ENCODE results near the gene TRIM45. TPM values are rescaled to one million over a fixed set of nuclear protein-coding genes. Genes with fewer than 3 reads are reported as not detected.

TRIM45 gene
- total RNA-seq, 6 donors from 2014 or later: 0.30 to 7.3 (median 2.3) TPM

- Histone ChIP-seq H3K9me3 (no peaks in the 10 kb centered on the region), H3K27ac (no peak overlapping the region), H3K36me3 (no peaks in the 10 kb centered on the region), H3K27me3 (no peaks in the 10 kb centered on the region), H3K4me1 (no peaks in the 10 kb centered on the region), H3K4me3 (no peak overlapping the region)
- DNase-seq (no peak), ATAC-seq (ENCODE audit: low FRiP score in 2 of 2) (no peak)
- TF ChIP-seq POLR2AphosphoS5 (IDR thresholded peaks at IDR 0.05): no peak
- TF ChIP-seq POLR2A (IDR thresholded peaks at IDR 0.05): no peak
- WGBS, 2 donors: 83 to 88% methylated on average over 2 of the region's 2 CpGs
These were observed 20.7 kb upstream of the TRIM45 start for GRCh38 chr1:117142200-117142599.

- Histone ChIP-seq H3K4me3 (no peak overlapping the region), H3K4me1 (no peaks in the 10 kb centered on the region), H3K27me3 (no peaks in the 10 kb centered on the region), H3K9me3 (no peaks in the 10 kb centered on the region), H3K27ac (no peak overlapping the region), H3K36me3 (no peaks in the 10 kb centered on the region)
- 93 to 100% methylated on average over 1 of the region's 1 CpG for WGBS, 2 donors
- no peak for ATAC-seq (ENCODE audit: low FRiP score in 2 of 2)
- no peak for DNase-seq
- no peak for TF ChIP-seq POLR2AphosphoS5 (IDR thresholded peaks at IDR 0.05)
- no peak for TF ChIP-seq EP300 (IDR thresholded peaks at IDR 0.05)
- no peak for TF ChIP-seq POLR2A (IDR thresholded peaks at IDR 0.05)
- TF ChIP-seq CTCF (IDR thresholded peaks at IDR 0.05): no peak
These were observed 17.0 kb upstream of the TRIM45 start for GRCh38 chr1:117138561-117138960.

- Histone ChIP-seq H3K4me3 (no peak overlapping the region), H3K4me1 (no peaks in the 10 kb centered on the region), H3K27ac (no peak overlapping the region), H3K9me3 (no peaks in the 10 kb centered on the region), H3K27me3 (no peaks in the 10 kb centered on the region), H3K36me3 (no peaks in the 10 kb centered on the region)
- TF ChIP-seq CTCF (IDR thresholded peaks at IDR 0.05) (no peak), POLR2A (IDR thresholded peaks at IDR 0.05) (no peak), EP300 (IDR thresholded peaks at IDR 0.05) (no peak), POLR2AphosphoS5 (IDR thresholded peaks at IDR 0.05) (no peak)
- 84 to 93% methylated on average over 3 of the region's 3 CpGs for WGBS, 2 donors
- DNase-seq: no peak
- ATAC-seq (ENCODE audit: low FRiP score in 2 of 2): no peak
These were observed 16.6 kb upstream of the TRIM45 start for GRCh38 chr1:117138106-117138505.

- WGBS, 2 donors: 67 to 75% methylated on average over 3 of the region's 3 CpGs
- H3K4me1 ChIP-seq: no peaks in the 10 kb centered on the region
- ATAC-seq (ENCODE audit: low FRiP score in 2 of 2): no peak
- no peak for TF ChIP-seq EP300 (IDR thresholded peaks at IDR 0.05)
- TF ChIP-seq CTCF (IDR thresholded peaks at IDR 0.05): no peak
- no peak for TF ChIP-seq POLR2A (IDR thresholded peaks at IDR 0.05)
- no peak for TF ChIP-seq POLR2AphosphoS5 (IDR thresholded peaks at IDR 0.05)
- DNase-seq: no peak
- H3K9me3 ChIP-seq: no peaks in the 10 kb centered on the region
- no peaks in the 10 kb centered on the region for H3K27me3 ChIP-seq
- no peak overlapping the region for H3K4me3 ChIP-seq
- no peaks in the 10 kb centered on the region for H3K36me3 ChIP-seq
- no peak overlapping the region for H3K27ac ChIP-seq
These were observed 15.8 kb upstream of the TRIM45 start for GRCh38 chr1:117137281-117137855.

- 72 to 77% methylated on average over 2 of the region's 2 CpGs for WGBS, 2 donors
- Histone ChIP-seq H3K27ac (no peak overlapping the region), H3K4me1 (no peaks in the 10 kb centered on the region), H3K36me3 (no peaks in the 10 kb centered on the region), H3K27me3 (no peaks in the 10 kb centered on the region), H3K4me3 (no peak overlapping the region), H3K9me3 (no peaks in the 10 kb centered on the region)
- TF ChIP-seq POLR2AphosphoS5 (IDR thresholded peaks at IDR 0.05): no peak
- TF ChIP-seq EP300 (IDR thresholded peaks at IDR 0.05): no peak
- no peak for TF ChIP-seq CTCF (IDR thresholded peaks at IDR 0.05)
- TF ChIP-seq POLR2A (IDR thresholded peaks at IDR 0.05): no peak
- DNase-seq: no peak
- ATAC-seq (ENCODE audit: low FRiP score in 2 of 2): no peak
These were observed 15.2 kb upstream of the TRIM45 start for GRCh38 chr1:117136749-117137148.

Measured in upper lobe of left lung (tissue), 6 donors.